Measurements from ENCODE around the gene ACBD6.

Gene ACBD6

DNA sequence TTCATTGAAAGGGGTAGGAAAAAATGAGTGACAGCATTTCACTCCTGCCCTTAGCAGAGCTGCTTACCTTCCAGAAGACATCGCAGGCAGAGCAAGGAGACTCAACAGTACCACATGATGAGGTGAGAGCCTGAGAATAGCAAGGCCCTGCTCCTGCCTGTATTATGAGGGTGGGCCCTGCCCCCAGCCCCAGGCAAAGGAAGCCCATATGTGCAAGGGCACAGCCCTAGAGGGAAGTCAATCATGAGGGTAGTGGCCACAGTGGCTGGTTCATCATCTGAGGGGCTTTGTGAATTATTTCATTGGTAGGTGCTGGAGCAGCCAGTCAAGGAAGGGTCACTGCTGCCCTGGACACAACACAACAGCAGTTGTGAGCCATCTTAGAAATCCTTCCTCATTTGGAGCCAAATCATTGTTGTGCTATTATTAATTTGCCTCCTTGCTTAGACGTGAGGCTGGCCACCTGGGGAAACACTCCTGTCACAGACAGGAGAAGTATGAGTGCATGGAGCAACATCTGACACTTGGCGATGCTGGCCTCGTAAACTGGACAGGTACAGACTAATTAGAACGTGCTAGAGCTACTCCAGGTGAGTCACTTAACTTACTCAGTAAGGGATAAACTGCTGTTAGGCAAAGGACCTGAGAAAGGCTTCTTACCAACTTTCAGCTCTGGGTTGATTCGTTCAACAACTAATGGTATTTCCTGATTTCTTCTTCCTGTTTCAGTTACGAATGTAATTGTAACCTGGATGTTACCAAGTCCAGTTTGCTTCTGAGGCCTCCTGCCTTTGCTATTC lies 22.7 kb upstream of the ACBD6 start:
- DNase-seq (ENCODE audit: low read depth): no peak

DNA sequence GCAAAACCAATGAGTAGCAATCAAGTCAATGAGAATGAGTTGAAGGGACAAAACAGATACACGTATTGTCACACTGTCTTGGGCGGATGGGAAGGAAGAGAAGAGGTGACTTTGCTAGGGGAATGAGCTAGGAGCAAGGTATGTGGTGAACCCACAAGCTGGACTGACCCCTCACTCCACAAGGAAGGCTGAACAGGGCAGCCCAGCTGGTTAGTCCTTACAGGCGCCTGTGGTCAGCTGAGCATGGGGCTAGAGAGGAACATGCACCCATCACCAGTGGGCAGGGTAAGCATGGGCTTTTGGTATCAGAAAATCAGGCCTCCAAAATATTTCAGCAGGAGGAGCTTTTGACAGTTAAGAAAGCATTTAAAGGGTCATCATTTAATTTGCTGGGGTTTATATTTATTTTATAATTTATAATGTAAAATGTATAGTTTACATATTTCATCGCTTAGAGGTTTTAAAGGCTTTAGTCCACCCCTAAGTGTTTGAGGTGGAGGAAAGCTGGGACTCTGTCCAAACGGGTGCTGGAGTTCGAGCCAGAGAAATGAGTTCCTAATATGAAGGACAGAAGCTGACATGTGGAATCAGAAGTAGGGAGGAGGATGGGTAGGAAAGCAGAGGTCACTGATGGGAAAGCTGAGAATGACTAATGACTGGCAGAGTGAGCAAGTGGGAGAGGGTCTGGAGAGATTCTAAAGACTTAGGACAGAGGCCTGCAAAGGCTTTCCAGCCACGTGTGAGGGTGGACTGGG lies 22.0 kb upstream of the ACBD6 start:
- no peak for DNase-seq (ENCODE audit: low read depth)

DNA sequence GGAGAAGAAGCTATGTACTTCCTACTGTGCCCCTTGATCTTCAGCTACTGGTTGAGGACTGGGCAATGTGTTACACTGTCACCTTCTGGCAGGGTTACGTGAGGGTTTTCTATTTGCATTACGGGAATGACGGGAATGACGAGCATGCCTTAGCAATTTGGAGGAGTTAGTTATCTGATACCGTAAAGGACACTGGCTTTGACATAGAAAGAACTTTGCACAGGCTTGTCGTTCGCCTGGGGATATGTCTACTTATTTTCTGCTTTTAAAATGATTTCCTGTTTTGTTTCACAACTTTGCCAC lies 19.8 kb upstream of the ACBD6 start:
- DNase-seq (ENCODE audit: low read depth): no peak

DNA sequence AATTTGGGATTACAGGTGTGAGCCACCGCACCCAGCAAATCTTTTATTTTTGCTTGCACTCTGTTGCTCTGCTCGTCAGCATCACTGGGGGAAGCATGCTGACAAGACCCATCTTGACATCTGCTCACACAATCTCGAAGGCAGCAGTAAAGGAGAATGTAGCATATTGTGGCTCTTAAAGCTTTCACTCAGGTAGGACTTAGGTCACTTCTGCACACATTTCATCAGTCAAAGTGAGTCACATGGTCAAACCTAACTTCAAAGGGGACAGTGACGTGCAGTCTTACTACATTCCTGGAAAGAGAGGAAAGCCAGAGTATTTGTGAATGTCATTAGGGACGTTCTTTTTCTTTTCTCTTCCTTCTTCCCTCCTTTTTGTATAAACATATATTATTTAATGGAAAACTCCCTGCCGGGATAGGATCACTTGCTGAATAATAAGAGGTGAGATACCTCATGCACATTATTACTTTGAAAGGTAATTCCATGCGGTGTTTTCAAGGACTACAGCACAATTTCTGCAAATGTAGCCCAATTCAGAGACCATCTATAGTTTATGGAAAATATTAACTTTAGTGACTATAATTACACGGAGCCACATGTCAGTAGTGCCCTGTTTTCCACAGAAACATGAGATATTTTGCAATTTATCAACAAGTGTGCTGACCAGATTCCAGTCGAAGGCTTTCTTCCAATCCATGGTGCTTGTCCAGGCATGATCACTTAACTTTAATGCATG lies 19.3 kb upstream of the ACBD6 start:
- no peak for DNase-seq (ENCODE audit: low read depth)

DNA sequence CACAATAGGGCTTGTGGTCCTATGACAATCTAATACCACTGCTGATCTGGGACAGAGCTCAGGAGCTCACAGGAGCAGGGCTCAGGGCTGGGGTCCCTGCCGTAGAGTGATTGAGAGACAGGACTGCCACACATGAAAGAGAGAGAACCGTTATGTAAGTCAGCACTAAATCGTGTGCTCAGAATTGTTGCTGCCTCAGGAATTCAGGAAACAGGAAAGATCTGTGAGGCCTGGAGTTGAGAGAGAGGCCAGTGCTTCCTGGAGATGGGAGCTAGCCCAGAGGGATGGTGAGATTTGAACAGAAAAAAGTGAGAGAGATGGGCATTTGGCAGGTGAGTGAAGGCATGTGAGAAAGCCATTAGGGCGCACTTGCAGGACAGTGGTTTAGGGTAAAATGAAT lies 17.5 kb upstream of the ACBD6 start:
- no peak for DNase-seq (ENCODE audit: low read depth)

DNA sequence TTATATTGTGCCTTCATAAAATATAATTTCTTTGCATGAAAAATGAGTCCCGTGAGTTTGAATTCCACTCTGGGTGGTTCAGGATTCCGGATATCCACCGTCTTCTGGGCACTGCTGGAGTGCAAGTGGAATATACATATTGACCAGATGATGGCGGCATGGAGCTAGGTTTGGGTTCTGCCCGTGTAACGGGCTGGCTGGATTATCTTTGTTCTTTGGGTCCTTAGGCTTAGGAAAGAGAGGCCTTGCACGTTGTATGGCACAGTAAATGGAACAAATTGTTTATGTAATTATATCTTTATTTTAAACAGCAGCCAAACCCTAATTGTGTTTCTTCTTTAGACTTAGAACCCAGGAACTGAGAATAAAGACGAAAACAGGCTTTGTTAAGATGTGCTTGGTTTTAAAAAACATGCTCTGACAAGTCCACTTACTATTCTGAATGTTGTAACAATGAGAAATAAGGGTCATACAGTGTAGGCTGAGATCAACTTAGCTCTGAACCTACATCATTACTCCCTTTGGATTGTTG lies 13.5 kb upstream of the ACBD6 start:
- peak; percentile 67 for DNase-seq (ENCODE audit: low read depth)

DNA sequence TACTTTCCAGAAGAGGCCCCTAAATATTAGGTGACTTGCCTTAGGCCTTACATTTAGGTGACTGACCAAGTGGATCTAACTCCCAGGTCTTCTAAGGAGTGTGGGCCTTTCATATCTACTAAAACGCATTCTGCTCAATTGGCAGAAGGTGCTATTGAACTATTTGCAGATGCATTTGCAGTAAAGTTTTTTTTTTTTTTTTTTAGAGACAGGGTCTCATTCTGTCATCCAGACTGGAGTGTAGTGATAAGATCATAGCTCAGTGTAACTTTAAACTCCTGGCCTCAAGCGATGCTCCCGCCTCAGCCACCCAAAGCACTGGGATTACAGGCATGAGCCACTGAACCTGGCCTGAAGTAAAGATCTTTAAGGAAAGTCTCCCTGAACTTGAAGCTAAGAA lies 13.0 kb upstream of the ACBD6 start:
- DNase-seq (ENCODE audit: low read depth): no peak

DNA sequence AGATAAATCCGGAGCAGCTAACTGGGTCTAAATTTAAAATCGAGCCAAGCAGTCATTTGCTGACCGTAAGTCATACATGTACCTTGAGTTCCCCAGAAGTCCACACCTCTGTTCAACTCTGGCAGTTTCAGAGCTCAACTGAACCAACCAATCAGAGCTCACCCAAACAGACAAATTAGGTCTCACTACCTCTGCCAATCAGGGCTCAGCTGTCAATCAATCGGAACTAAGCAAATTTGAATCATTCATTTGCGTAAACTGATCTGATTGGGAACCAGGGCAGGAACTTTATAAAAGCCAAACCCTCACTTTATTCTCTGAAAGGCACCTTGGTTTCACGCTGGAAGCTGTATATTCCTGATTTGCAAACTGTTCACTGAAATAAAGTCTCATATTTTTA lies 11.2 kb upstream of the ACBD6 start:
- no peak for DNase-seq (ENCODE audit: low read depth)

DNA sequence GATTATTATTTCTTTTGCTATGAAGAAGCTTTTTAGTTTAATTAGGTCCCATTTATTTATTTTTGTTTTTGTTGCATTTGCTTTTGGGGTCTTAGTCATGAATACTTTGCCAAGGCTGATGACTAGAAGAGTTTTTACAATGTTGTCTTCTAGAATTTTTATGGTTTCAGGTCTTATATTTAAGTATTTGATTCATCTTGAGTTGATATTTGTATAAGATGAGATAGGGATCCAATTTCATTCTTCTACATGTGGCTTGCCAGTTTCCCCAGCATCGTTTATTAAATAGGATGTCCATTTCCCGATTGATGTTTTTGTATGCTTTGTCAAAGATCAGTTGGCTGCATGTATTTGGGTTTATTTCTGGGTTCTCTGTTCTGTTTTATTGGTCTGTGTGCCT lies 8.5 kb upstream of the ACBD6 start:
- no peak for DNase-seq (ENCODE audit: low read depth)

DNA sequence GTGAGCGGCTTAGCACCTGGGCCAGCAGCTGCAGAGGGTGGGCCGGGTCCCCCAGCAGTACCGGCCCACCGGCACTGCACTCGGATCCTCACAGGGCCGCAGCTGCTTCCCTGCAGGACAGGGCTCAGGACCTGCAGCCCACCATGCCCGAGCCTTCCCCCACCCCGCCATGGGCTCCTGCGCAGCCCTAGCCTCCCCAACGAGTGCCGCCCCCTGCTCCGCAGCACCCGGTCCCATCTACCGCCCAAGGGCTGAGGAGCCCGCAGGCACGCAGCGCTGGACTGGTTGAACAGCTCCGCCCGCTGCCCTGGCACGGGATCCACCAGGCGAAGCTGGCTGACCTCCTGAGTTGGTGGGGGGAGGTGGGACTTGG lies 6.3 kb upstream of the ACBD6 start:
- DNase-seq (ENCODE audit: low read depth): no peak

DNA sequence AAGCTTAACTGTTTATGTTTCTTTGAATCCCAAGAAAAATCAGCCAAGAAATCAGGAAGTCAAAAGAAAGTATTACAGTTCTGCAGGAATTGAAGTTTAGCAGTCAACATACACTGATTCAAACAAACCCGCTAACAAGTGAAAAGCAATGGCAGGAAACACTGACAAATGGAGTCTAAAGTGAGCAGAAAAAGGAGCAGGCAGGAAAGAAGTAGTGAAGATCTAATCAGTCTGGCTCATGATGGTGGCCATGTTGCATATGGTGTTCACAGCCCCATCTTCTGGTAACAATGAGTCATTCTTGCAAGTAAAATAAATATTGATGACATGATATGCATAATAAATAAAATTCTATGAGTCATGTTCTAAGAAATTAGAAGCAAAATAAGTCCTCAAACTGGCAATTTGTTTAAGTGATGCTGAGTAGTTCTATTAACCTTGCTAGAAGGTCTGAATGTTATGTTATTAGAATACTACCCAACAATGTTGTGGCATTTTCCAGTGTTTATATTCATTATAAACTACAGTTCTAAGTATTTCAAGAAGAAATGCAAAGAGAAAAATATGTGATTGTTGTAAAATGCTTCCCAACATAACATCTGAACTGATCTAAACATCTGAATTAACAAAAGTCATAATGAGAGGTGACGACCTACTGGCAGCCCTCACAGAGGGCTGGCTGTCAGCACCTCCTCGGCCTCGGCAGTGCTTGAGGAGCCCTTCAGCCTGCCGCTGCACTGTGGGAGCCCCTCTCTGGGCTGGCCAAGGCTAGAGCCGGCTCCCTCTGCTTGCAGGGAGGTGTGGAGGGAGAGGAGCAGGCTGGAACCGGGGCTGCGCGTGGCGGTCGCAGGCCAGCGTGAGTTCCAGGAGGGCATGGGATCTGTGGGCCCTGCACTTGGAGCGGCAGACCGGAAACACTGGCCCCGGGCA lies 5.7 kb upstream of the ACBD6 start:
- peak; percentile 31 for DNase-seq (ENCODE audit: low read depth)

DNA sequence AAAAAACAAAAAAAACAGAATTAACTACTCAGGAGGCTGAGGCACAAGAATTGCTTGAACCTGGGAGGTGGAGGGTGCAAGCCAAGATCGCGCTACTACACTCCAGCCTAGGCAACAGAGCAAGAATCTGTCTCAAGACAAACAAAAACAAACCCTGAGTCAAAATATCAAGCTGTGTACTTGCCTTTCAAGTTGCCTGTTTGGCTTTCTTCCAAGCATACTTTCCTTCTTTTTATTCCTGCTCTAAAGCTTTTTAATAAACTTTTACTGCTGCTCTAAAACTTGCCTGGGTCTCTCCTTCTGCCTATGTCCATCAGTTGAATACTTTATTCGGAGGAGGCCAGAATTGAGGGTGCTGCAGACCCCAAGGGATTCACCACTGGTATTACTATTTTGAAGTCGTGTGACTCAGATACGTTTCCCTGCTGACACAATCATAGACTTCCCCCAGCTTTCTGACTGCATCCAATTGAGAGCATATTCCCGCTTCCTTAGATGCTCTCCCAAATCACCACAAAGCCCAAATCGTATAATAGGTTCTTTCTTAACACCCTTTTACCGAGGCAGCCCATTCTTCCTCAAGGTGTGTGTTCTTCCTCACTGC lies 3.5 kb upstream of the ACBD6 start:
- DNase-seq (ENCODE audit: low read depth): no peak

DNA sequence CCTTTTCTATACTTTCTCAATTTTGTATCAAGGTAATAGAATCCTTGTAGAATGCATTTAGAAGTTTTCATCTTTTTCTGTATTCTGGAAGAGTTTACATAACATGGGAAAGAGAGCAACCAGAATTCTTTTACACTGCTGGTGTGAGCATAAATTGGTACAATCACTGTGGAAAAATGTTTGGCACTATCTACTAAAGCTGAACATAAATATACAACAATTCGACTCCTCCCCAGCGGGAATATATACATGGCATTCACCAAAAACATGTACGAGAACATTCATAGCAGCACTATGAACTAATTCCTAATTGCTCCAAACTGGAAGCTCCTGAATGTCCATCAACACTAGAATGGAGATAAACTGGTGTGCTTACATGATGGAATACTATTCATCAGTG lies 1.8 kb upstream of the ACBD6 start:
- DNase-seq (ENCODE audit: low read depth): no peak

DNA sequence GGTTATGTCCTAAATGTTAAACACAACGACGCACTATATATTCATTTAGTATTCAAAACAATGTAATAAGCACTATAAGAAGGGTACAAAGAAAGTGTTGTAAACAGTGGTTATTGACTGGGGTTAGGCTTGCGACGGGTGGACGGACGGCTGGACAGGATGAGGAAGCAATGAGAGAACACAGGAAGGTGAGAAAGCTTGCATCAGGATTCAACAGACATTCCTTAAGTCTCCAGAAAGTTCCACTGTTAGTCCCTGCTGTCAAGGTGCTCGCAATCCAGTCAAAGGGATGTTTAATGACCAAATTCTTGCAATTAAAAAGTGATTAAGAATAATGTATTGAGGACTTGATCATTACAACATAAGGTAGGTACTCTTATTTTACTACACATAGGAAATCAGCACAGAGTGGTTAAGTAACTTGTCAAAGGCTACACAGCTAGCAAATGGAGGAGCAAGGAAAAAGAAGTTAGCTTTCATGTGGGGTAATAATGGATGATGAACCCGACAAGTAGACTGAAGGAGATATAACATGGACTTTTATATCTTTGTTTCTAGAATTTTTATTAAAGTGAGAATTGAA lies 994 bp upstream of the ACBD6 start:
- DNase-seq (ENCODE audit: low read depth): no peak

DNA sequence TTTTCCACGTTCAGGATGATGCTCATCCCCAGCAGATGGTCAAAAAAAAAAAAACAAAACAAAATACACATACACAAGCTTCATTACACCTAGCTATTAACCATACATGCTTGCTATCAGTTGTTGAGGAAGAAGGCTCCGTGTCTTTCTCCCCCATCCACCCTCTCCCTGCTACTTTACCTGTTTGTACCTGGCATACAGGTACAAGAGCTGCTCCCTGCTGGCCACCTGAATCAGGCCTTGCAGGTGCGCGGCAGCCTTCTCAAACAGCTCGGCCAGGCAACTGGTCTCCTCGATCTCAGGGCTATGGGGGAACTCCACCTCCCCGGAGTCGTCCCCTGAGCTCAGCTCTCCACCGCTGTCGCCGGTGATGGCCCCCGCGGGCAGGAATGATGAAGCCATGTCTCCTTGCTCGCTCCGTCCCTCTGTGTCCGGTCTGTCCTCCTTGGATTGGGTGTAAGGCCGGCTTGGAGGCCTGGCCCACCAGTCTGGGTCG lies 464 bp downstream of the ACBD6 start:
- no peak for DNase-seq (ENCODE audit: low read depth)

DNA sequence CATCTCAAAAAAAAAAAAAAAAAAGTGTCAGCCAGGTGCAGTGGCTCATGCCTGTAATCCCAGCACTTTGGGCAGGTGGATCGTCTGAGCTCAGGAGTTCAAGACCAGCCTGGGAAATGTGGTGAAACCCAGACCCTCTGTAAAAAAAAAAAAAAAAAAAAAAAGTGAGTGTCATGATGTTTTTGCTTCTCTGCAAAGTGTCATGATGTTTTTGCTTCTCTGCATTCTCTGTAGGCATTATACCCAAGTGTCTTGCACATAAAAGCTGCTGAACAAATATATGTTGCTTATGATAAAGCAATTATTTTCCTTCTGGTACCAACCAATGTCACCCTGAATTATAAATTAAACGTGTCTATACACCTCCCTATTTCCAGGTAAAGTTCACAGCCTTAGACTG lies 1.7 kb downstream of the ACBD6 start:
- DNase-seq (ENCODE audit: low read depth): no peak

DNA sequence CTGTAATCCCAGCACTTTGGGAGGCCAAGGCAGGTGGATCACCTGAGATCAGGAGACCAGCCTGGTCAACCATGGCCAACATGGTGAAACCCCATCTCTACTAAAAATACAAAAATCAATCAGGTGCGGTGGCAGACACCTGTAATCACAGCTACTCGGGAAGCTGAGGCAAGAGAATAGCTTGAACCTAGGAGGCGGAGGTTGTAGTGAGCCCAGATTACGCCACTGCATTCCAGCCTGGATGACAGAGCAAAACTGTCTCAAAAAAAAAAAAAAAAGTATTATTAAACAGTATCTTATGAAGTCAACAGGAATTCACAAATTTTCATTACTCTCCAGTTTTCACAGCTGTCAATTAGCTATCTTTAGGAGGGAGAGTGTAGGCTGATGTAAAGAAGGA lies 3.8 kb downstream of the ACBD6 start:
- no peak for DNase-seq (ENCODE audit: low read depth)

DNA sequence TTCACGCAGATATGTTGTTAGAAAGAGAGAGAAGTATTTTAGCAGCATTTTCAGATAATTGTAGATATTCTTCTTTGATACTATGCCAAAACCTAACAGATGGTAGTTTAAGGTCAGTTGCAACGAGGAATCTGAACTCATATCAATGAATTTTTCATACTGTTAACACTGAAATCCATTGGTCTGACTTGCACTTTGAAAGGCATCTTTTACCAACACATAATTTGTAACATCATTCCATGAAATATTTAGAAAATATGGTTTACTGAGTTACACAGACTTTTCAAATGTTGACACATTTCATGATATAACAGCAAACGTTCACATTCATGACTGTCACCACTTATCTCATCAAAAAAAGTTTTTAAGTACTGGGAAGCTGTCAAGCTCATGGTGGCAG lies 4.6 kb downstream of the ACBD6 start:
- no peak for DNase-seq (ENCODE audit: low read depth)

DNA sequence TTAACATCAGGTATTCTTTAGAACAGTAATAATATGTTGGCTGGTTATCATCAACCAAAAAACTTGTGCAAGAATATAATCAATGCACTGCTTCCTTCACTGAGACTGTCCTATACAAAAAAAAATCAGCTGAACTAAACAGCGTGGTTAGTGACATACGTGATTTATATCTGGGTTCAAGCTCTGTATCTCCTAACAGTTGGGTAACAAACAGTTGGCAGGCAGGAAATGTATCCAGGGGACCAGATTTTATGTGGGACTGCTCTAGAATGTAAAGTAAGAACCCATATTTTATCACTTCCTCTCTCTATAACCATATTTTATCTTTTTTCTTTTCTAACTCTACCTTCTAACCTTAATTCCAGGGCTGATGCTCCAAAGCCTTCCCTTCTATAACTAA lies 8.0 kb downstream of the ACBD6 start:
- DNase-seq (ENCODE audit: low read depth): no peak

DNA sequence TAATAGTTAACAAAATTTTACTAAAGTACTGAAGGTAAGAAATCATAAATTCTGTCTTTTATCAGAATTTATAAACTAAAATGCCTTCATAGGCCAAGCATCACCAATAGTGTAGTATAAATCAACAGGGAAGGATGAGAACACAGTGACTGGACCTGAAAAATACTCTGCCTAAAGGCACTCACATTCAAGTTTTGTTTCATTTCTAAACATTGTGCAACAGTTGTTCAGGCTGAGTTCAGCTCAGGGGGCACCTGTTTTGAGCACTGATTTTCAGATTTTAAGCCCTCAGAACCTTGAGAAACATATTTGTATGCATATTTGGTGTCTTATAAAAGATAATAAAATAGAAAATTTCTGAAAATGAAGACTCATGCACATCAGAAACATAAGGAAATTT lies 12.4 kb downstream of the ACBD6 start:
- no peak for DNase-seq (ENCODE audit: low read depth)

DNA sequence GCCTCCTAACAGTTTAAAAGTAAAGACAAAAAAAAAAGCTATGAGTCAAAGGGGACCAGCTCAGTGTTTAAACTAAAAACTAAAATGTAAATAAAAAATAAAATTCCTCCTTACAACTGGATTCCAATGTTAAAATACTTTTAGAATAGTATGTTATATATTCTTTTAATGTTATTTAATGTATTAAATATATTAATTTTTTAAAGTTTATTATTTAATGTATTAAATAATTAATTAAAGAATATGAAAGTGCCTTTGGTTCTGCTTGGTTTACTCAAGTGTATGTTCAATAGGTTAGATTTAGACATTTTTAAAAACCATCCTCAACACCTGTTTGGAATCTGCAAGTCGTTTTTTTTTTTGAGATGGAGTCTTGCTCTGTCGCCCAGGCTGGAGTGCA lies 13.1 kb downstream of the ACBD6 start:
- DNase-seq (ENCODE audit: low read depth): no peak
